SJSA1 (cell line): ENCODE measurements around the gene ACSL1. TPM values are rescaled to one million over a fixed set of nuclear protein-coding genes. Genes with fewer than 3 reads are reported as not detected.
"Not testable (repeated sequence)": the region's sequence is repeated elsewhere in the genome, so short reads cannot be mapped to it uniquely, and the experiment has no call there.

Source experiments
- DNase-seq, 2 experiments: peaks; one replicate each; pipeline ENCODE4 v3.0.0-alpha.2; 2015 to 2020; ENCODE audit warnings: low spot score in 2 of 2, low read depth in 1 of 2
- H3K27ac ChIP-seq: fragments of 250-450 bp; sonication (Bioruptor Pico); 2 replicates; pipeline ENCODE4 v1.5.1; 2020; ENCODE audit warnings: mild to moderate bottlenecking, moderate library complexity
- H3K27me3 ChIP-seq: fragments of 250-450 bp; sonication (Bioruptor Pico); replicated peaks from 2 replicates; pipeline ENCODE4 v1.5.1; 2020; ENCODE audit warnings: mild to moderate bottlenecking, moderate library complexity
- H3K36me3 ChIP-seq: fragments of 250-450 bp; sonication (Bioruptor Pico); 2 replicates; pipeline ENCODE4 v1.5.1; 2020; ENCODE audit warnings: mild to moderate bottlenecking
- H3K4me1 ChIP-seq: fragments of 250-450 bp; sonication (Bioruptor Pico); replicated peaks from 2 replicates; pipeline ENCODE4 v1.6.1; 2021; ENCODE audit warnings: mild to moderate bottlenecking
- H3K4me3 ChIP-seq: fragments of 250-450 bp; sonication (Bioruptor Pico); 2 replicates; pipeline ENCODE4 v1.5.1; 2020; ENCODE audit warnings: mild to moderate bottlenecking
- H3K9me3 ChIP-seq: fragments of 250-450 bp; sonication (Bioruptor Pico); replicated peaks from 2 replicates; pipeline ENCODE4 v1.5.1; 2020; ENCODE audit warnings: mild to moderate bottlenecking
- total RNA-seq: library from RNA; depleted of rRNA; stranded (reverse); fragments of >200 nt; shearing (Covaris generic); gene quantifications from 2 replicates; pipeline ENCODE4 v1.2.3, GENCODE V29; 2014

ACSL1 gene
- total RNA-seq, 1 experiment from 2014 or later, result 33.7 TPM

GRCh38 chr4:184782731-184783373 lies 42.9 kb downstream of the ACSL1 start:
- Histone ChIP-seq H3K4me3 (no peak overlapping the region), H3K27ac (no peak overlapping the region)

GRCh38 chr4:184779160-184779559 lies 46.6 kb downstream of the ACSL1 start:
- H3K36me3 ChIP-seq, H3K4me3 ChIP-seq, H3K27me3 ChIP-seq, H3K27ac ChIP-seq, H3K9me3 ChIP-seq, H3K4me1 ChIP-seq, DNase-seq: not testable (repeated sequence)

More at GRCh38 chr4:184782731-184783373, 42.9 kb downstream of the ACSL1 start:
- DNase-seq, result no peak
- H3K4me1 ChIP-seq, result no peaks in the 10 kb centered on the region
- H3K27me3 ChIP-seq, result no peaks in the 10 kb centered on the region
- H3K9me3 ChIP-seq, result no peaks in the 10 kb centered on the region
- no peaks in the 10 kb centered on the region for H3K36me3 ChIP-seq

DNA sequence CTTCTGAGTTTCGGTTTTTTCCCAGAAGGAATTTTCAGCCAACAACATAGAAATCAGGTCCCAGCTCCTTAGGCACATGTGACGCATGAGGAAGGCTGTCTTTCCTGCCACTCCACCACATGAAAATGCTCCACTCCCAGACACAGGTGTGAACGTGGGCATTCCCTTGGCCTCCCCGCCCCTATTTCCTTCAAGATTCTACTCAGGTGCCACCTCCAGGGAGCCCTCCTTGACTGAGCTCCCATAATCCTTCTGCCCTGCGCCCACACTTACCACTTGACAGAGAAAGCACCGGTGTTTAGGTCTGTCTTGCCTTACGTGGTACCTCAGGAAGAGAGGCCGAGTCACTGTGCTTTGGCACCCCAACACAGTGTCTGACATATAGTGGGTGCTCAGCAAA lies 47.4 kb downstream of the ACSL1 start:
- H3K27ac ChIP-seq, result no peak overlapping the region
- DNase-seq, result no peak
- H3K36me3 ChIP-seq, result 0 out of 2 replicates have a peak, but pooled peaks cover under 1% of the 10 kb centered on the region
- no peak overlapping the region for H3K4me3 ChIP-seq
- H3K4me1 ChIP-seq, result no peaks in the 10 kb centered on the region
- no peaks in the 10 kb centered on the region for H3K9me3 ChIP-seq
- H3K27me3 ChIP-seq, result no peaks in the 10 kb centered on the region

- H3K36me3 ChIP-seq, result 0 out of 2 replicates have a peak, but pooled peaks cover 3% of the 10 kb centered on the region
- DNase-seq, result no peak
- no peak overlapping the region for H3K4me3 ChIP-seq
- no peaks in the 10 kb centered on the region for H3K27me3 ChIP-seq
- H3K4me1 ChIP-seq, result no peaks in the 10 kb centered on the region
- no peaks in the 10 kb centered on the region for H3K9me3 ChIP-seq
- no peak overlapping the region for H3K27ac ChIP-seq
Observed at GRCh38 chr4:184776821-184777220, 48.9 kb downstream of the ACSL1 start.

DNA sequence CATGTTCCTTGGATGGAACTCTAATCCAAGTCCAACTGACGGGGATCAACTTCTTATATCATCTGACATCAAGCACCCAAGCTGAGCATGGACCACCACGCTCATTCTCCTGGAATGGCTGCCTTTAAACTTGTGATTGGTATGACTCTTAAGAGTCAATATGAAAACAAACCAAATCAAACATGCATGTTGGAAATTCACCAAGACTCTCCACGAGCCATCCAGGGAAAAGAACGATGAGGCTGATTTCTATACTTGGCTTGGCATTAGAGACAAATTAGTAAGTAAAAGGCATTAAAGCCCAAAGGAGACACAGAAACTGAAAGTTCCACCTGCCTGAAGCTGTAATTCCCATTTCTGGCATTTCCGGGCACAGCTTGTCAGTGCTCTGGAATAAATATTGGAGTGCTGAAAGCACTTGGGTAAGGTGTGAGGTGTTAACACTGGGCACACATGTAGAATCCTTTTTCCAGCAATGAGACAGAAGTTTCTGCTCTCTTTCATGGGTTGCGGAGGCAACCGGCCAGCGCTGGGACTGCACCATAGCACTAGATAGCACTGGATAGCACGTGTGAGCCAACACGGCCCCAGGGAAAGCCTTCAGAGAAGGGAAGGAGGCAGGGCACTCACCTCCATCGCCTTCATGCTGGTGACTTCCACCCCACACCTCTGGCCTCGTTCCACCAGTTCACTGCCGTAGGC lies 49.8 kb downstream of the ACSL1 start:
- no peak for DNase-seq
- Histone ChIP-seq H3K27me3 (no peaks in the 10 kb centered on the region), H3K27ac (no peak overlapping the region), H3K4me1 (no peaks in the 10 kb centered on the region), H3K4me3 (no peak overlapping the region), H3K9me3 (no peaks in the 10 kb centered on the region), H3K36me3 (0 out of 2 replicates have a peak, but pooled peaks cover 3% of the 10 kb centered on the region)

- H3K27me3 ChIP-seq, result no peaks in the 10 kb centered on the region
- no peak for DNase-seq
- H3K4me1 ChIP-seq, result no peaks in the 10 kb centered on the region
- H3K27ac ChIP-seq, result no peak overlapping the region
- H3K4me3 ChIP-seq, result no peak overlapping the region
- H3K36me3 ChIP-seq, result 0 out of 2 replicates have a peak, but pooled peaks cover 3% of the 10 kb centered on the region
- H3K9me3 ChIP-seq, result no peaks in the 10 kb centered on the region
Observed at GRCh38 chr4:184774152-184774551, 51.6 kb downstream of the ACSL1 start.

DNA sequence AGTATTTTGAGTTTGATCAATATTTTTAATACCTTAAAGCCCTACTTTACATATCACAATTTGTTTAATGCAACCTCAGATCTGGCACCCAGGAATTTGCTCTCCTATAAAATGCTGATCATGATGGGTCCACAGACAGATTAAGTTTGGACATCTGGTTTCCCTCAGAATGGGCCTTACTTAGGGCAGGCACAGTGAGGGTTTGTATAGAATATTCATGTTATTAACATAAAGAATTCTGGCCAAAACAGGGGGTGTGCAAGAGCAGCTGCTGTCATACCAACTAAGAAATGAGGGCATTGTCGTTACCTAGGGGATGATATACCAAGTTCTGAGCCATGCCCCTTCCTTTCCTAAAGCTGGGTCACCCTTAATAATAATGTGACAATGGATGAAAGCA lies 54.4 kb downstream of the ACSL1 start:
- H3K27ac ChIP-seq, result no peak overlapping the region
- no peaks in the 10 kb centered on the region for H3K9me3 ChIP-seq
- DNase-seq, result no peak
- H3K27me3 ChIP-seq, result no peaks in the 10 kb centered on the region
- H3K36me3 ChIP-seq, result peaks cover 7% of the 10 kb centered on the region; the same call in 1 of the 2 replicates
- H3K4me3 ChIP-seq, result no peak overlapping the region
- H3K4me1 ChIP-seq, result peaks cover 21% of the 10 kb centered on the region

- no peak overlapping the region for H3K27ac ChIP-seq
- H3K4me3 ChIP-seq, result no peak overlapping the region
- H3K27me3 ChIP-seq, result no peaks in the 10 kb centered on the region
- H3K9me3 ChIP-seq, result no peaks in the 10 kb centered on the region
- H3K36me3 ChIP-seq, result peaks cover 8% of the 10 kb centered on the region; the same call in 1 of the 2 replicates
- H3K4me1 ChIP-seq, result peaks cover 21% of the 10 kb centered on the region
- no peak for DNase-seq
Observed at GRCh38 chr4:184769141-184769765, 56.5 kb downstream of the ACSL1 start.

DNA sequence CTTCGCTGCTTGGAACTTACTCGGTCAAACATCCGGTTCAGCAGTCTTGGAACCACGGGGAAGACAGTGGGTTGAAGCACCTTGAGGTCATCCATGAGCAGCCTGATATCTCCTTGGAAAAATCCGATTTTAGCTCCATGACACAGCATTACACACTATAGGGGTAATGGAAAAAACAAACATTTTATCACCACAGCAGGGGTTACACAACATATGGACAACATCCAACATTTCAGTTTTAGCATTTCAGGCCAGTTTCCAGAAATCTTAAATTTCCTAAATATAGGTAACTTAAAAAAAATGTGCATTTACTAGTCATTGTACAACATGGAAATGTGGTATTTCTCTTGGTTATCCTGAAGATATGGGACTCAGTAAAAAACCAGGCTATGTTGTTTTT lies 57.5 kb downstream of the ACSL1 start:
- Histone ChIP-seq H3K9me3 (no peaks in the 10 kb centered on the region), H3K27ac (peak overlapping the region; percentile 22), H3K36me3 (peaks cover 7% of the 10 kb centered on the region; the same call in 1 of the 2 replicates), H3K4me1 (peaks cover 28% of the 10 kb centered on the region), H3K4me3 (no peak overlapping the region), H3K27me3 (no peaks in the 10 kb centered on the region)
- no peak for DNase-seq

GRCh38 chr4:184766446-184766845 lies 59.3 kb downstream of the ACSL1 start:
- no peak for DNase-seq
- Histone ChIP-seq H3K27me3 (no peaks in the 10 kb centered on the region), H3K9me3 (no peaks in the 10 kb centered on the region), H3K36me3 (peaks cover 5% of the 10 kb centered on the region; the same call in 1 of the 2 replicates), H3K4me1 (peaks cover 38% of the 10 kb centered on the region), H3K27ac (no peak overlapping the region), H3K4me3 (no peak overlapping the region)

- Histone ChIP-seq H3K36me3 (peaks cover 5% of the 10 kb centered on the region; the same call in 1 of the 2 replicates), H3K27ac (no peak overlapping the region), H3K4me1 (peaks cover 38% of the 10 kb centered on the region), H3K9me3 (no peaks in the 10 kb centered on the region), H3K4me3 (no peak overlapping the region), H3K27me3 (no peaks in the 10 kb centered on the region)
- DNase-seq, result no peak
Observed at GRCh38 chr4:184765473-184766340, 60.1 kb downstream of the ACSL1 start.

- no peak overlapping the region for H3K27ac ChIP-seq
- peaks cover 5% of the 10 kb centered on the region; the same call in 1 of the 2 replicates for H3K36me3 ChIP-seq
- H3K4me1 ChIP-seq, result peaks cover 38% of the 10 kb centered on the region
- no peak for DNase-seq
- H3K27me3 ChIP-seq, result no peaks in the 10 kb centered on the region
- H3K9me3 ChIP-seq, result no peaks in the 10 kb centered on the region
- no peak overlapping the region for H3K4me3 ChIP-seq
Observed at GRCh38 chr4:184764601-184765000, 61.2 kb downstream of the ACSL1 start.

DNA sequence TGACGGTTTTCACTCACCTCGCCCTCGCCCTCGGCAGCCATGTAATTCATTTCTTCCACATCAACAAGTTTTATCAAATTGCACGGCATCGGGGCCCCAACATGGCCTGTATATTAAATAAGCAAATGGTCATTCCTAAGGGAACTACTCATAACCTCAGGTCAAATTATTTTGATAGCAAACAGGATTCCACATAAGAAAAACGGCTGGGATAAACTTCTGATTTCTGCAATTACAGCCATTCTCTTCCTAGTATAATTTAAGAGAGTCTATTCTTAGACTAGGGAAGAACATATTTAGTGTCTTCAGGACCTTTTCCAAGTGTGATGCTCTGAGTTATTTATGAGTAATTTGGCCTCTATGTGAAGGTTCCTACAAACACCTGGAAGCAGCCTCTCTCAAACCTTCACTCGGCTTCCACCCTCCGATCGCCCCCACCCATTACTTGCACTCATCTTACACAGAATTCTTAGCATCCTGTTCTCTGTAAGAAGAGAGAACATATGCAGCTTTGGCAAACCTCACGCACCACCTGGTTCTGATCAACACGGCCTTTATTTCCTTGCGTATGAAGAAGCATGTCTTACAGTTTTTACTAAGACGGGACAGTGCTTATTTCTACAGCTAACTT lies 62.5 kb downstream of the ACSL1 start:
- Histone ChIP-seq H3K4me1 (peaks cover 34% of the 10 kb centered on the region), H3K4me3 (no peak overlapping the region), H3K27me3 (no peaks in the 10 kb centered on the region), H3K36me3 (peaks cover 5% of the 10 kb centered on the region; the same call in 1 of the 2 replicates), H3K27ac (no peak overlapping the region), H3K9me3 (no peaks in the 10 kb centered on the region)
- DNase-seq, result peak in 1 of 2 experiments; percentile 6
